HepG2 (cell line): ENCODE data around the gene DENND2A. TPM values are rescaled to one million over a fixed set of nuclear protein-coding genes. Genes with fewer than 3 reads are reported as not detected.

Experiments used
- ATAC-seq: fragments of 200-7000 bp; cut with Tn5 transposase; 3 replicates; pipeline ENCODE4 v1.9.1; 2020; ENCODE audit warnings: mild to moderate bottlenecking, moderate library complexity
- BruUV-seq: library from RNA; stranded (reverse); fragments of 400-500 nt; replicated peaks from 2 replicates; lab custom pipeline; 2021; lab: Mats Ljungman, UMichigan
- CTCF ChIA-PET: fragments of 300-600 bp; formaldehyde crosslinking; extraction: SDS; loops from one replicate; lab custom pipeline; 2021; ENCODE audit warnings: low total read pairs, inconsistent platforms, low intra/inter-chr PET ratio; lab: Yijun Ruan, JAX
- POLR2A ChIA-PET: fragments of 350-600 bp; sonication (Branson Sonifier 250); formaldehyde crosslinking; loops from one replicate; lab custom pipeline; 2020; ENCODE audit warnings: antibody characterized with exemption, inconsistent platforms; lab: Yijun Ruan, JAX
- DNase-seq: peaks from one replicate; pipeline ENCODE4 v3.0.0-alpha.2; 2015; ENCODE audit warnings: low spot score
- FAIRE-seq: peaks from 3 replicates; lab custom pipeline; 2011; peaks lifted over from hg19 to GRCh38; lab: Jason Lieb, UNC
- H2AFZ ChIP-seq: one replicate; pipeline ENCODE4 v1.6.1; 2011; ENCODE audit warnings: low read length, inconsistent platforms
- H3K27ac ChIP-seq: fragments of 300-600 bp; 3 replicates; pipeline ENCODE4 v1.8.0; 2011; ENCODE audit warnings: mixed run types, mild to moderate bottlenecking, mixed read lengths, low read length, inconsistent platforms; ENCODE audit not compliant: insufficient read depth; ENCODE audit errors: extremely low read length
- H3K27me3 ChIP-seq, 2 experiments: fragments of 200-600 bp in 1 of 2; 2 replicates in 1 of 2; 3 replicates in 1 of 2; pipeline versions ENCODE4 v1.6.0 to v1.8.0; 2011; ENCODE audit warnings: low read length in 2 of 2, mild to moderate bottlenecking in 2 of 2, moderate library complexity in 2 of 2, inconsistent platforms in 1 of 2; ENCODE audit not compliant: insufficient read depth in 2 of 2, control insufficient read depth in 1 of 2
- H3K36me3 ChIP-seq, 2 experiments: fragments of 200-600 bp in 1 of 2; replicated peaks in 1 of 2; 2 replicates in 1 of 2; 3 replicates in 1 of 2; pipeline versions ENCODE4 v1.5.1 to v1.8.0; 2011; ENCODE audit warnings: low read length in 2 of 2, inconsistent platforms in 1 of 2; ENCODE audit not compliant: insufficient read depth in 2 of 2, control insufficient read depth in 1 of 2
- H3K4me1 ChIP-seq: 2 replicates; pipeline ENCODE4 v1.5.1; 2012; ENCODE audit warnings: low read length, inconsistent platforms; ENCODE audit not compliant: insufficient read depth
- H3K4me2 ChIP-seq: 2 replicates; pipeline ENCODE4 v1.6.0; 2011; ENCODE audit warnings: low read depth, low read length, inconsistent platforms
- H3K4me3 ChIP-seq, 3 experiments: fragments of 200-600 bp in 1 of 3; sonication (generic), shearing (Covaris generic) in 1 of 3; replicated peaks in 1 of 3; 2 replicates each; pipeline ENCODE4 v1.5.1; 2011 to 2016; ENCODE audit warnings: low read length in 3 of 3, inconsistent platforms in 2 of 3, low read depth in 2 of 3, mild to moderate bottlenecking in 2 of 3, control low read depth in 1 of 3, mixed read lengths in 1 of 3; ENCODE audit not compliant: insufficient read depth in 1 of 3
- H3K79me2 ChIP-seq: one replicate; pipeline ENCODE4 v1.6.1; 2011; ENCODE audit warnings: low read length, inconsistent platforms; ENCODE audit not compliant: insufficient read depth
- H3K9ac ChIP-seq: 2 replicates; pipeline ENCODE4 v1.6.0; 2011; ENCODE audit warnings: mild to moderate bottlenecking, low read depth, low read length, inconsistent platforms; ENCODE audit not compliant: insufficient read depth
- H3K9me3 ChIP-seq: 2 replicates; pipeline ENCODE4 v1.5.1; 2012; ENCODE audit warnings: mild to moderate bottlenecking, low read length
- H4K20me1 ChIP-seq: 2 replicates; pipeline ENCODE4 v1.6.0; 2011; ENCODE audit warnings: inconsistent platforms, mild to moderate bottlenecking, low read length, moderate library complexity; ENCODE audit not compliant: insufficient read depth
- FOXC1 ChIP-seq: sonication (generic); formaldehyde crosslinking; IDR thresholded peaks from 2 replicates; pipeline ENCODE4 v1.8.0; 2022; ENCODE audit warnings: mild to moderate bottlenecking, missing genetic modification reagents, borderline replicate concordance
- GMEB2 ChIP-seq: IDR thresholded peaks from 2 replicates; pipeline ENCODE4 v1.6.1; 2016; ENCODE audit warnings: missing biosample characterization, missing genetic modification reagents, low read depth
- ZBTB33 ChIP-seq: sonication (generic); formaldehyde crosslinking; IDR thresholded peaks from 2 replicates; pipeline ENCODE4 v1.4.0; 2020; ENCODE audit warnings: missing genetic modification reagents
- ZNF17 ChIP-seq: sonication (generic); formaldehyde crosslinking; IDR thresholded peaks from 2 replicates; pipeline ENCODE4 v1.5.0; 2020; ENCODE audit warnings: mild to moderate bottlenecking, missing genetic modification reagents
- ZNF275 ChIP-seq: sonication (generic); formaldehyde crosslinking; IDR thresholded peaks from 2 replicates; pipeline ENCODE4 v1.8.0; 2022; ENCODE audit warnings: missing genetic modification reagents, mild to moderate bottlenecking, inconsistent platforms, borderline replicate concordance
- ZNF281 ChIP-seq: sonication (generic); formaldehyde crosslinking; IDR thresholded peaks from 2 replicates; pipeline ENCODE4 v1.4.0; 2020; ENCODE audit warnings: missing genetic modification reagents, borderline replicate concordance
- ZNF34 ChIP-seq: sonication (generic); formaldehyde crosslinking; IDR thresholded peaks from 2 replicates; pipeline ENCODE4 v1.4.0; 2020; ENCODE audit warnings: mild to moderate bottlenecking, missing genetic modification reagents, borderline replicate concordance
- ZNF570 ChIP-seq: sonication (generic); formaldehyde crosslinking; IDR thresholded peaks from 2 replicates; pipeline ENCODE4 v1.4.0; 2020; ENCODE audit warnings: mild to moderate bottlenecking, missing genetic modification reagents, borderline replicate concordance
- ZNF619 ChIP-seq: sonication (generic); formaldehyde crosslinking; IDR thresholded peaks from 2 replicates; pipeline ENCODE4 v1.4.0; 2020; ENCODE audit warnings: mild to moderate bottlenecking, missing genetic modification reagents
- WGBS: methylation state at CpG from one replicate; pipeline ENCODE4 v1.1.6; 2017; ENCODE audit warnings: low lambda C conversion rate; 5-methylcytosine and 5-hydroxymethylcytosine counted together
- in situ Hi-C: cut with HindIII; loops from 2 replicates; pipeline ENCODE4 v1.10.0; 2017; ENCODE audit warnings: low pct_unique_long_range_greater_than_20kb; ENCODE audit not compliant: extremely low pct_ligation_motif_present
- intact Hi-C: fragments of 100-400 bp; cut with micrococcal nuclease; formaldehyde crosslinking; loops from one replicate; pipeline ENCODE4 v1.10.0; 2022; ENCODE audit not compliant: unreplicated experiment
- polyA plus RNA-seq, 8 experiments: library from polyadenylated mRNA; depleted of rRNA in 3 of 8; stranded (reverse) in 7 of 8; unstranded in 1 of 8; fragments of >200 nt; fragmentation: Illumina TruSeq in 4 of 8; extraction: Trizol in 4 of 8; gene quantifications; 2 replicates each; pipeline versions ENCODE4 v1.2.1 to v1.2.3, GENCODE V29; 2011 to 2016; ENCODE audit warnings: low read depth in 4 of 8, missing spikeins in 1 of 8, mixed read lengths in 1 of 8; ENCODE audit not compliant: insufficient read depth in 1 of 8
- total RNA-seq, 5 experiments: library from RNA; depleted of rRNA; stranded (reverse); fragments of >200 nt; fragmentation: Illumina TruSeq; extraction: Trizol; gene quantifications; 2 replicates each; pipeline ENCODE4 v1.2.3, GENCODE V29; 2016; ENCODE audit warnings: low read depth in 1 of 5
- TF ChIP-seq, protein P1 (sequence below): sonication (generic); formaldehyde crosslinking; IDR thresholded peaks from 2 replicates; pipeline ENCODE4 v1.4.0; 2020; ENCODE audit warnings: missing genetic modification reagents, borderline replicate concordance
- TF ChIP-seq, protein P2 (sequence below): sonication (generic); formaldehyde crosslinking; IDR thresholded peaks from 2 replicates; pipeline ENCODE4 v1.5.1; 2020; ENCODE audit warnings: mild to moderate bottlenecking, missing genetic modification reagents

The DENND2A gene
- total and polyA plus RNA-seq, 2 of the 13 experiments (the other 11 are each of a cell fraction or from before 2014, with no cell fraction given) = not detected

- Histone ChIP-seq H3K9ac (no peak overlapping the region), H3K9me3 (no peaks in the 10 kb centered on the region), H3K4me1 (peaks cover 7% of the 10 kb centered on the region), H3K27ac (no peak overlapping the region), H3K79me2 (no peaks in the 10 kb centered on the region), H3K4me2 (no peak overlapping the region), H2AFZ (no peak overlapping the region), H3K27me3 (peaks cover 0 to 10% of the 10 kb centered on the region in 2 experiments; a peak in 1 of 5 replicates), H4K20me1 (no peaks in the 10 kb centered on the region), H3K36me3 (no peaks in the 10 kb centered on the region), H3K4me3 (no peak overlapping the region)
- FAIRE-seq (no peak), ATAC-seq (no peak), DNase-seq (no peak)
- ChIA-PET POLR2A (no interaction called here), CTCF (no interaction called here)
- intact Hi-C loops = no loop called here
- in situ Hi-C loops = no loop called here
- WGBS = 0% methylated on average over 1 of the region's 1 CpG
- no TSS peak for BruUV-seq
- TF ChIP-seq, protein P1, sequence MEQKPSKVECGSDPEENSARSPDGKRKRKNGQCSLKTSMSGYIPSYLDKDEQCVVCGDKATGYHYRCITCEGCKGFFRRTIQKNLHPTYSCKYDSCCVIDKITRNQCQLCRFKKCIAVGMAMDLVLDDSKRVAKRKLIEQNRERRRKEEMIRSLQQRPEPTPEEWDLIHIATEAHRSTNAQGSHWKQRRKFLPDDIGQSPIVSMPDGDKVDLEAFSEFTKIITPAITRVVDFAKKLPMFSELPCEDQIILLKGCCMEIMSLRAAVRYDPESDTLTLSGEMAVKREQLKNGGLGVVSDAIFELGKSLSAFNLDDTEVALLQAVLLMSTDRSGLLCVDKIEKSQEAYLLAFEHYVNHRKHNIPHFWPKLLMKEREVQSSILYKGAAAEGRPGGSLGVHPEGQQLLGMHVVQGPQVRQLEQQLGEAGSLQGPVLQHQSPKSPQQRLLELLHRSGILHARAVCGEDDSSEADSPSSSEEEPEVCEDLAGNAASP (CRISPR knock-in tag) = no peak
- TF ChIP-seq GMEB2 (no peak), ZNF619 (CRISPR knock-in tag) (no peak), ZNF281 (no peak), ZBTB33 (no peak), ZNF34 (CRISPR knock-in tag) (no peak), FOXC1 (no peak), ZNF570 (CRISPR knock-in tag) (no peak), ZNF275 (CRISPR knock-in tag) (no peak), ZNF17 (no peak)
- TF ChIP-seq, protein P2, sequence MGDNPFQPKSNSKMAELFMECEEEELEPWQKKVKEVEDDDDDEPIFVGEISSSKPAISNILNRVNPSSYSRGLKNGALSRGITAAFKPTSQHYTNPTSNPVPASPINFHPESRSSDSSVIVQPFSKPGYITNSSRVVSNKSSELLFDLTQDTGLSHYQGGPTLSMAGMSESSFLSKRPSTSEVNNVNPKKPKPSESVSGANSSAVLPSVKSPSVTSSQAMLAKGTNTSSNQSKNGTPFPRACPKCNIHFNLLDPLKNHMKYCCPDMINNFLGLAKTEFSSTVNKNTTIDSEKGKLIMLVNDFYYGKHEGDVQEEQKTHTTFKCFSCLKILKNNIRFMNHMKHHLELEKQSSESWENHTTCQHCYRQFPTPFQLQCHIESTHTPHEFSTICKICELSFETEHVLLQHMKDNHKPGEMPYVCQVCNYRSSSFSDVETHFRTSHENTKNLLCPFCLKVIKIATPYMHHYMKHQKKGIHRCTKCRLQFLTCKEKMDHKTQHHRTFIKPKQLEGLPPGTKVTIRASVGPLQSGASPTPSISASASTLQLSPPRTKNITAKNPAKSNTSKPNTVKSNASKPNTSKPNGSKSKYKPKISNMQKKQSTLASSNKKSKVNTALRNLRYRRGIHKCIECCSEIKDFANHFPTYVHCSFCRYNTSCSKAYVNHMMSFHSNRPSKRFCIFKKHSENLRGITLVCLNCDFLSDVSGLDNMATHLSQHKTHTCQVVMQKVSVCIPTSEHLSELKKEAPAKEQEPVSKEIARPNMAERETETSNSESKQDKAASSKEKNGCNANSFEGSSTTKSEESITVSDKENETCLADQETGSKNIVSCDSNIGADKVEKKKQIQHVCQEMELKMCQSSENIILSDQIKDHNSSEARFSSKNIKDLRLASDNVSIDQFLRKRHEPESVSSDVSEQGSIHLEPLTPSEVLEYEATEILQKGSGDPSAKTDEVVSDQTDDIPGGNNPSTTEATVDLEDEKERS (CRISPR knock-in tag) = no peak
Observed at GRCh38 chr7:140667476-140667875, 26.9 kb upstream of the DENND2A start.
